PFSK-1 (cell line): ENCODE measurements around the gene ACTRT2.

Experiments
- FOXP2 ChIP-seq: optimal IDR thresholded peaks from 2 replicates; pipeline ENCODE3; 2011; ENCODE audit warnings: borderline replicate concordance, control low read depth, inconsistent platforms; ENCODE audit not compliant: insufficient read depth; ENCODE audit errors: extremely low read length, extremely low read depth
- POLR2AphosphoS5 ChIP-seq: IDR thresholded peaks from 2 replicates; pipeline ENCODE4 v1.6.1; 2012; ENCODE audit warnings: low read depth, mild to moderate bottlenecking, control low read depth, low read length, moderate library complexity
- REST ChIP-seq, 2 experiments: IDR thresholded peaks; 2 replicates each; pipeline versions ENCODE4 v1.6.1 to v1.8.0; 2011 to 2012; ENCODE audit warnings: low read depth in 2 of 2, low read length in 2 of 2, control low read depth in 1 of 2, inconsistent platforms in 1 of 2, mild to moderate bottlenecking in 1 of 2, moderate library complexity in 1 of 2; ENCODE audit not compliant: insufficient read depth in 1 of 2
- SIN3A ChIP-seq: IDR thresholded peaks from 2 replicates; pipeline ENCODE4 v1.6.1; 2012; ENCODE audit warnings: mild to moderate bottlenecking, low read length, moderate library complexity, borderline replicate concordance; ENCODE audit not compliant: insufficient read depth
- TAF1 ChIP-seq: IDR thresholded peaks from 2 replicates; pipeline ENCODE4 v1.6.1; 2012; ENCODE audit warnings: low read length, control low read depth, borderline replicate concordance; ENCODE audit not compliant: insufficient read depth

The ACTRT2 gene

GRCh38 chr1:3026581-3027391, 5.5 kb downstream of the ACTRT2 start:
- TF ChIP-seq POLR2AphosphoS5 (no peak), FOXP2 (no peak), REST (IDR thresholded peaks at IDR 0.05; ENCODE audit: insufficient read depth in 1 of 2, low read depth in 2 of 2, low read length in 2 of 2) (no peak), SIN3A (no peak), TAF1 (no peak)

GRCh38 chr1:3027611-3028371, 6.5 kb downstream of the ACTRT2 start:
- TF ChIP-seq FOXP2 (no peak), TAF1 (no peak), REST (IDR thresholded peaks at IDR 0.05; ENCODE audit: insufficient read depth in 1 of 2, low read depth in 2 of 2, low read length in 2 of 2) (no peak), SIN3A (no peak), POLR2AphosphoS5 (no peak)

- TF ChIP-seq TAF1 (no peak), SIN3A (no peak), POLR2AphosphoS5 (no peak), FOXP2 (no peak), REST (IDR thresholded peaks at IDR 0.05; ENCODE audit: insufficient read depth in 1 of 2, low read depth in 2 of 2, low read length in 2 of 2) (no peak)
Observed at GRCh38 chr1:3028531-3029282, 7.4 kb downstream of the ACTRT2 start.

- TF ChIP-seq SIN3A, result no peak
- no peak for TF ChIP-seq REST (IDR thresholded peaks at IDR 0.05; ENCODE audit: insufficient read depth in 1 of 2, low read depth in 2 of 2, low read length in 2 of 2)
- no peak for TF ChIP-seq POLR2AphosphoS5
- TF ChIP-seq TAF1, result no peak
- TF ChIP-seq FOXP2, result no peak
Observed at GRCh38 chr1:3029481-3029961, 8.3 kb downstream of the ACTRT2 start.
